Stimulated activated CD8-positive, alpha-beta memory T cell treated with anti-CD3 and anti-CD28 coated beads, Interleukin-12 subunit alpha, Interleukin-12 subunit beta, amount 100 ng/mL, for 24 hours (primary cell): ENCODE measurements around the gene VPS13D.
"Not testable (repeated sequence)": the region's sequence is repeated elsewhere in the genome, so short reads cannot be mapped to it uniquely, and the experiment has no call there.

Experiments used
- DNase-seq: peaks from one replicate; pipeline ENCODE4 v3.0.0-alpha.2; 2020; ENCODE audit errors: extremely low read depth

The VPS13D gene

DNA sequence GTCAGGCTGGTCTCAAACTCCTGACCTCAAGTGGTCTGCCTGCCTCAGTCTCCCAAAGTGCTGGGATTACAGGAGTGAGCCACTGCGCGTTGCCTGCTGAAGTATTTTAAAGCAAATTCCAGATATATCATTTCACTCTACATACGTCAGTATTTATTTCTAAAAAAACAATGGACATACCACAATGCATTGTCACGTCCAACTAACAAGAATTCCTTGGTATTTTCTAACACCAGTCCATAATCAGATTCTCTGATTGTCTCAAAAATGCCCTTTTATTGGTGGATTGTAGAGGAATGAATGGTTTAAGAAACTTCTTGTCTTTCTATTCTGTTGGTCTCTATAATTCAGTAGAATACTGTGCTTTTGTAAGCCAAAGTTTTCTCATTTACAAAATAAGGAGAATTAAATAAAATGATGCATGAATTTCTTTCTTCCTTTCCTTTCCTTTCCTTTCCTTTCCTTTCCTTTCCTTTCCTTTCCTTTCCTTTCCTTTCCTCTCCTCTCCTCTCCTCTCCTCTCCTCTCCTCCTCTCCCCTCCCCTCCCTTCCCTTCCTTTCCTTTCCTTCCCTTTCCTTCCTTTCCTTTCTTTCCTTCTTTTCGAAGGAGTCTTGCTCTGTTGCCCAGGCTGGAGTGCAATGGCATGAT is 55.8 kb downstream of the VPS13D start:
- no peak for DNase-seq

DNA sequence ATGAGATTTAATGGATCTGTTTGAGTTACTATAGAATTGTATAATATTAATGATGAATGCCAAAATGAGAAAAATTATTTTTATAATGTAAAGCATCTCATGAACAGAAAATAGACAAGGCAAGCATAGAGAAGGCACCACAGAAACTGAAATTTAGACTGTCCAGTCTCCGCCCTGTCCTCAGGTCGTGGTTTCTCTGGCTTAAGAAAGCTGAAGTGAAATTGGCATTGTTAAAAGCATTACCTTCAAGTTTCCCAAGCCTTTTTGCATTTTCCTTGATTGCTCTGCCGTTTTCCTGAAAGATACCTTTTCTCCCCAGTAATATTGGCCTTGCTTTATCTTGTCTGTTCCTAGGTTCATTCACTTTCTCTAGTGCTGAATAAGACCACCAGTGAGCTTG is 58.0 kb downstream of the VPS13D start:
- DNase-seq, result no peak

DNA sequence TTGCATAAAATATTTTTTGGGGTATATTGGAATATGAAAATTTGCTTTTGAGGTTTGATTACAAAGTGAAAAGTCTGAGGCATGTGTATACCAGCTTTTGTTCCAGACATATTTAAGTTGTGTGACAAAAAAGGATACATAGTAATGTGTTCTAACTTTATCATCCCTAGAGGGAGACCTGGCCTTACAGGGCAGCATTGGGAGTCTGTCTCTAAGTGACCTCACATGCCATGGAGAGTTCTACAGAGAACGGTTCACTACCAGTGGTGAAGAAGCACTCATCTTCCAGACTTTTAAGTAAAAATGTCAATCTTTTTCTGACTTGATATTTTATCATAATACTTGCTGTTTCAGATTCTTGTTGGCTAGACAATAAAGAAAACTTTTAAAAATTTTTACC is 61.0 kb downstream of the VPS13D start:
- DNase-seq, result no peak

DNA sequence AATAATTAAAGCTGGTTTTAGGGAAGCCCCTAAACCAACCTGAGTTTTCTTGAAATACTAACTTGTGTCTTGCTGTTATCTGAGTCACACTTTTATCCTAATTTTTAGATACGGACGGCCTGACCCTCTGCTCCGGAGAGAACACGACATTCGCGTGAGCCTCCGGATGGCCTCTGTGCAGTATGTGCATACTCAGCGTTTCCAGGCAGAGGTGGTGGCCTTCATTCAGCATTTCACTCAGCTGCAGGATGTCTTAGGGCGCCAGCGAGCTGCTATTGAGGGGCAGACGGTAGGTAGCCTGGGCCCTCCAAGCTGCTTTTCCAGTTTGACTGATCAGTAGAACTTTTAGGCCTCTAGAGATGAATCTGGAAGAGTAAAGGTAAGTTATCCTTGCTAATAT is 63.6 kb downstream of the VPS13D start:
- DNase-seq, result no peak

DNA sequence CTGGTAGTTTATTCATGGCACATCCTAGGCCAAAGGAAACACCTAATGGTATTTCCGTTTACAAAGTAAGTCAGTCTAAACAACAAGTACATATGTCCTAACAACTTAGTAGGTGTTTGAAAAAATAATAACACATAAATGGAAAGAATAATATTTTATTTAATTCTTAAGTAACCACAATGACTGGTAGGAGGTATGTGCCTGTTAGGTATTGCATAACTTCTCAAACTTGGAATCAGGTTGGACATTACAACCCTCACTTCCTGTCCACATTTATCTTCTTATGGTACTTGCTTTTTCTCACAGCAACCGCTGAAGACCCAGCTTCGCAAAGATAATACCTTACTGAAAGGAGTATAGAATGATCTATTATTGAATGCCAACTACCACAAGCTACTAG is 64.2 kb downstream of the VPS13D start:
- DNase-seq, result no peak

DNA sequence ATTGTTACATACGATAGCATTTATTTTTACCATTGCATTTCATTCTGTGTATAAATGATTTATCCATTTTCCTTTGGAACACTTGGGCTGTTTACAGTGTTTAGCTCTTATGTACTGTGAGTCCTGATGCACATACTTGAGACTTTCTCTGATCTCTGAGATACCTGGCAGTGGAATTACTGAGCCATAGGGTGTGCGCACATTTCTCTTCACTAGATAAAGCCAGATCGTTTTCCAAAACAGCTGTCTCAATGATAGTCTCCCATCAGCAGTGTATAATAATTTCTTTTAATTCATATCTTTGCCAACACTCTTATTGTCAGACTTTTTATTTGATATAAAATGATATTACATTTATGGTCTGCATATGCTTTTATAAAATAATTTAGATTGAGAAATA is 66.2 kb downstream of the VPS13D start:
- DNase-seq, result no peak

DNA sequence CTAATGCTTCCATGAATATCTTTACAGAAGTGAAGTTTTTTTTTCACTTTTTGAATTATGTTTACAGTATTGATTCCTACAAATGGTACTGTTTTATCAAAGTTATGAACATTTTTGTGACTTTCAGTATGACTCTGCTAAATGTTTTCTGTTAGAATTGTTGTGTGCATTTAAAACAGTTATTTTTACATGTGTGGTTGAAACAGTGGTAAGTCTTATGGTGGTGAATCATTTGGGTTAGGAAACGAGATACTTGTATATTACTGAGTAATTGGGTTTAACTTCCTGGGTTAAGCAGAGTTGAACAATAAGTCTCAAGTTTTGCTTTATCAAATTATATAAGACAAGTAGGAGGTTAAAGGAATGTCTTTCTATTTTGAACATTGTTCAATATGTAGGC is 66.8 kb downstream of the VPS13D start:
- no peak for DNase-seq

DNA sequence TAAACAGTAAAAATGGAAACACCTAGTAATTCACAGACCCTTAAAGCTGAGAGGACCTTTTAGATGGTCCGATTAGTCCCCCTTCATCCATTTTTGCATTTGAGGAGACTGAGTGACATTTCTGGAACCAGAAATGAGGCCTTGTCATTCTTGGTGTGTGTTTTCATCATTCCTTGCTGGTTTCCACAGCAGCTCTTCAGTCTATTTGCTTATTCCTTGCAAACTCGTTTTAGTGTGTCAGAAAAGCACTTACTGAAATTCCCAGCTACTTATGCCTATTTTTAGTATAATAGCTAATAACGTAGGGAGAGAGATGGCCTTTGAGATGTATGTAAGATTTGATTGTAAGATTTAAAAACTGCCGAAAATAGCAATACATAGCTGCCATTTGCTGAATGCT is 70.9 kb downstream of the VPS13D start:
- no peak for DNase-seq

DNA sequence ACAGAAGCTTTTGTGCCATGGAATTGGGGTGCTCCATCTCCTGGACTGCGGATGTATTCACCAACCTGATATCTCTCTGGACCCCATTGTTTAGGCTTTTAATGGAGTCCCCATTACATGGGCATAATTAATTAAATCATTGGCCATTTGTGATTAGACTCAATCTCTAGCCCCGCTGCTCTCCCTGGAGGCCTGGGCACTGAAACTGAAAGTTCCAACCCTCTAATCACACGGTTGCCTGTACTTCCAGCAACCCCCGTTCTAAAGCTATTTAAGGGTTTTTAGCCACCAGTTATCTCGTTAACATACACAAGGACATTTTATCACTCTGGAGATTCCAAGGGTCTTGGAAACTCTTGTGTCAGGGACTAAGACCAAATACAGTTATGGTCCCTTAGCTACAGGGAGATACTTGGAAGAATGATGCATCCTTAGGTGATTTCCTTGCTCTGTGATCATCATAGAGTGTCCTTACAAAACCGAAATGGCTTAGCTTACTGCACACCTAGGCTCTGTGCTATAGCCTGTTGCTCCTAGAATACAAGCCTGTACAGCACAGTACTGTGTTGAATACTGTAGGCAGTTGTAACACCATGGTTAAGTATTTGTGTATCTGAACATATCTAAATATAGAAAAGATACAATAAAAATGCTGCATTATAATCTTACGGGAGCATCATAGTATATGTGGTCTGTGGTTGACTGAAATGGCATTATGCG is 71.8 kb downstream of the VPS13D start:
- DNase-seq, result no peak

DNA sequence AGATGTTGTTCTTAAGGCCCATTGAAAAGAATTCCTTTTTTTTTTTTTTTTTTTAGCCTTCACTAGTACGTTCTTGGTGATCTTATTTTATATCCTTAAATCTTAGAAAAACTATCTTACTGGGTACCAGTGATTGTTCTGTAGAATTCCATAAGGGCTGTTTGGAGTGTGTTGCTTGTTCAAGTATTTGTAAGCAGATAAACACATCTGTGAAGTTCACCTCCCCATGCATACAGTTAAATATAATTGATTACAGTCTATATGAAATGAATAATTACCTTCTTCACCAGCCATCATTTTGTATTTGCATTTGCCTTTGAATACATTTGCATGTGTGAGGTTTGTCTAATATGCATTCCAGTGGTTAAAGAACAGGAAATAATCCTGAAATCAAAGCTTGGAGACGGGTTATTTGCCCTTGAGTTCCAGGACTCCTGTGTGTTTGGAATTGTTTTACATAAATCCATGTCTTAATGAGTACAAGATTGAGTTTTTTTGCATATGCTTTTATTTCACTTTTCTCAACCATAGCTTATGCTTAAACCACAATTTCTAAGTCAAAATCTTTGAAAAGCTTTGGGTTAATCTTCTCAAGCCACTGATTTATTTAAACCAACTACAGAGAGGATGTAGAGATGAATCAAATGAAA is 73.1 kb downstream of the VPS13D start:
- no peak for DNase-seq

DNA sequence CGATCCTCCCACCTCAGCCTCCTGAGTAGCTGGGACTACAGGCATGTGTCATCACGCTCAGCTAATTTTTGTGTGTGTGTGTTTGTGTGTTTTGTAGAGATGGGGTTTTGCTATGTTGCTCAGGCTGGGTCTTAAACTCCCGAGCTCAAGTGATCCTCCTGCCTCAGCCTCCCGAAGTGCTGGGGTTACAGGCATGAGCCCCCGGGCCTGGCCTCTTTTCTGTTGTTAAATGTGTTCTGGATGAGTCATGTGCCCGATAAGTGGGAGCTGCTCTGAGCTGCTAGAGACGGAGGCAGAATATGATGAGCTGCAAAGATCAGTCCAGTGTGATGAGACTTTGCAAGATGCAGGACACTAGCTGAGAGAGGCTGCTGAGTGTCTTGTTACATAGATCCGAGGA is 75.5 kb downstream of the VPS13D start:
- DNase-seq, result no peak

DNA sequence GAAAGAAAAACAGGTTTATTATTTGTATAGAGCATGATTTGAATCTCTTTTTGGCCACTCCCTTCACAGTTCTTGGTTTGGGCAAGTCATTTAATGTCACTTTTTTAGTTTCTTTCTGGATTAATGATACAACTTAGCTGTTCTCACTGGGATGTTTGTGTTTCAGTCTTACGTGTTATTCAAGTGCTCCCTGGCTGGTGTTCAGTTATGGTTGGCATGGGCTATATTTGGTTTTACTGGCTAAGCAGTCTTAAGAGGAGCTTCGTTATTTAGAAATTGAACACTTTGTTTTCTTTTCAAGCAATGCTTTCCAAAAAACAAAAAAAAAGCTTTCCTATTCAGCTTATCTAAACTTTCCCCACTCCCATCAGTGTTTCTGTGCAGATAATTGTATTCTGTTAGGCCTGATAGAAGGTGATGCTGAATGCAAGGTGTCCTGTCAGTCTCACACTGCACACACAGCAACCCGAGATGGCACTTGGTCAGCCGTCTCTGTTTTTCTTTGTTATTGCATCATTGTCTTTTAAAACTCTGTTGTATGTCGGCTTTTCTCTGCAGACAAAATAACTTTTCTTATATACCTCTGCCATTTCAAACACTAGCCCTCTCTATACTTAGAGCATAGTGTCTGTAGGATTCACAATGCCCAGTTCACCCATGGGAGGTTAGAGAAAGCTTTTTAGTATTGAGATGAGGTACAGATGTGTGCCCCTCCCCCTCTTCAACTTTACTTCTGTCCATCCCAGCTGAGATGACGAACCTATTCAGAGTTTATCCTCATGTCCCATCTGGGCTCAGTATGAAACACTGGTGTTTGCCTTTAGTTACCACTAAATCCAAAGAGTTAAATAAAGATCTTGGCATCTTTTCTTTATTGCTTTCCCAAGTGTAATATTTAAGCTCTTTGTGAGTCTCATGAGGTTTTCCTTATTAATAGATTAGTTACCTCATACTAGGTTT is 80.2 kb downstream of the VPS13D start:
- DNase-seq, result no peak

DNA sequence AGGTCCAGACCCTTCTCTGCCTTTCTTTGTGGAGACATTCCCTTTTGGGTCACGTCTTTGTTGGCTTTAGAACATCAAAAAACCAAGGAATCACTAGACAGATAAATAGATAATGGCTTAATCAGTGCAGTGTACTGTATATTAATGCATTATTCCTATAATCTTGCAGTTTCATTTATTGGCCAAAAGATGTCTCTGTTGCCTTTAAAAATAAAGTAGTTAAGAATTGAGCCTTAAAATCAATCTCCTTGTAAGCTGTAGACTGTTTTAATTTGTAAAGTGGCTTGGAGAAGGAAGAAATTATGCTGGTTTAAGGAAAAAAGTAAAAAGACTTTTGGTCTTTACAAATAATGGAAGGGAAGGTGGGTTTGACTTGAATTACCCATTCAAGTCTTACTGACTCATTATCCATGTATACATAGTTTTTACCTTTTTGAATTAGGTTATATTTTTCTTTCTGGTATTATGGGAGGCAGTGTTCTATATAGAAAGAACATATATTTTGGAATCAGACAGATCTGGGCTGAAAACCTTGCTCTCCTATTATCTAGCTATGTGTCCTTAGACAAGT is 84.6 kb downstream of the VPS13D start:
- no peak for DNase-seq

DNA sequence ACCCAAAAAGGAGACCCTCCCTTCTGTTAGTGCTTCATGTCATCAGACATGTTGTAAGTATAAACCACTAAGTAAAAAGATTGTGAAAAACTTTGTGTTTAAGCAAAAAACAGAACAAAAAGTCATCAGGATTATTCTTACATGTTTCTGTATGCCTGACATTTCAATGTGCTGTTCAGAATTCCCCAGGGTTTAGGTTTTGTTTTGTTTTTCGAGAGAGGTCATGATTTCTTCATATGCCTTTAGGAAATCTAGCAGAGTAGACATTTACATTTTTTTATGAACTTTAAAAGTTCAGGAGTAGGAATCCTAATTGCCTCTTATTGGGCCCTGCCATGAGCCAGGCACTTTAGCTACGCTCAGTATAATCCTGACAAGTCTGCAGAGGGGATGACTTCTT is 85.3 kb downstream of the VPS13D start:
- no peak for DNase-seq

DNA sequence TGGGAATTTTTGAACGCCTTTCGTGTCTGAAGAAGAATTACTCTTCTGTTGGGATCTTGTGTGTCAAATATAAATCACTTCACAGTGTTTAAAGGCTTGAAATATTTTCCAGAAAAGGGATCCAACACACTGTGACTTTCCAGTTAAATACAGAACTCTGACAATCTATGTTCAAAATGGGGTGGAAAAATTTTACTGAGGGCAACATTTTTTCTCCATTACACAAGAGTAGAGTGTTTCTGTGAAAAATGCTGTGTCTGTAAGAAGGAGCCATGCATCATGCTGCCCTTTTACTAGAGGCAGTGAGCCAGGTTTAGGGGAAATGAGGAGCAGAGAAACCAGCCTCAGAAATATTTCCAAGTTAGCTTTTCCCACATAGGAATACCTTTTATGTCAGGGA is 86.5 kb downstream of the VPS13D start:
- no peak for DNase-seq

DNA sequence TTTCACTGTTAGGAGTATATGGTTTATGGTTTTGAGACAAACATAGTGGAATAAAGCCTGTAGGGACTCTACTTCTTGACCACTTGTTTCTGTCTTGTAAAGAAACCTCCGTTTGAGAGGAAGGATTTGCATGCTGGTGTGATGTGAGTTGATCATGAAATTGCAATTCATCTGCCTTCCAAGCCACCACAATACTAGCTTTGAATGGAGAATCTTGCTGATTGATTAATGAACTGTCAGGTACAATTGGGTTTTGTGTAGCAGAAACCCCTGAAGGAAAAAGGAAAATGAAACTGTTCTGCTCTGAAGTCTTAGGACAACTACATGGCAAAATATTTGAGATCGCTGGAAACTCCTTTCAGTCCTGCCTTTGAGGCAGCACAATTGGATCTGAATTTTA is 90.7 kb downstream of the VPS13D start:
- DNase-seq, result no peak

DNA sequence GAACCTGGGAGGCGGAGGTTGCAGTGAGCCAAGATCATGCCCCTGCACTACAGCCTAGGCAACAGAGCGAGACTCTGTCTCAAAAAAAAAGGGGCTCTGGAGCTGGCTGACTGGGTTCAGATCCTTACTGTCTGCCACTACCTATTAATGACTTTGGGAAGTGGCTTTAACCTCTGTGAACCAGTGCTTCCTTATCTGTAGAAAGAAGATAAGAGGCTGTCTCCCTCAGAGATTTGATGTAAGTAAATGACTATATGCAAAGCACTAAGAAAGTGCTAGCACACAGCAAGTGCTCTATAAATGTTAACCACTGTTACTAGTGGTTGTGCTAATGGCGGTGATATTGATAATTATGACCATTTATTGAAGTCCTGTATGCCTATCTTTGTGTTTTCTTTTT is 94.6 kb downstream of the VPS13D start:
- no peak for DNase-seq

DNA sequence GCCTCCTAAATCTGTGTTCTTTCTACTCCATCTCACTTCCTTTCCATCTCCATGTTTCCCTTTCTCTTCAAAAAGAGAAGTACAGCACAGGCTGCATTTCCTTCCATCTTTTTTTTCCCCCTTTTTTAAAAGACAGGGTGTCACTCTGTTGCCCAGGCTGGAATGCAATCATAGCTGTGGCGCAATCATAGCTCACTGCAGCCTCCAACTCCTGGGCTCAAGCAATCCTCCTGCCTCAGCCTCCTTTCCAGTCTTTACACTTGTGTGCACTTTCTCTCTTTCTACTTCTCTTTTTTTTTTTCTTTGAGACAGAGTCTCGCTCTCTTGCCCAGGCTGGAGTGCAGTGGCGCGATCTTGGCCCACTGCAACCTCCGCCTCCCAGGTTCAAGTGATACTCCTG is 95.1 kb downstream of the VPS13D start:
- not testable (repeated sequence) for DNase-seq

DNA sequence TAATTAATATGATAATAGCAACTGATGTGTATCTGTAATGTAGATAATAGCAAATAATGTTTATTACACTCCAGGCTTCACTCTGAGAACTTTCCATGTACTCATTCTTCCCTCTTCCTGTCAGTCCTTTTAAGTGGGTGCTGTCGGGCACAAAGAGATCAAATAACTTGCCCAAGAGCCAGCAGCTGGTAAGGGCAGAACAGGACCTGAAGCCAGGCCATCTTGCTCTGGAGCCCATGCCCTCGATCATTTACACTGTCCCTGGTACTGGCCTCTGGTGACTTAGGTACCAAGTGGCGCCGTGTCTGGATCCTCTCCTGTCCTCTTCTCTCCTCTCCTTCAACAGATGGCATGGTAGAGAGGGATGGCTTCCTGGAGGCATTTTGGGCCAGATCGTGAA is 97.2 kb downstream of the VPS13D start:
- no peak for DNase-seq

DNA sequence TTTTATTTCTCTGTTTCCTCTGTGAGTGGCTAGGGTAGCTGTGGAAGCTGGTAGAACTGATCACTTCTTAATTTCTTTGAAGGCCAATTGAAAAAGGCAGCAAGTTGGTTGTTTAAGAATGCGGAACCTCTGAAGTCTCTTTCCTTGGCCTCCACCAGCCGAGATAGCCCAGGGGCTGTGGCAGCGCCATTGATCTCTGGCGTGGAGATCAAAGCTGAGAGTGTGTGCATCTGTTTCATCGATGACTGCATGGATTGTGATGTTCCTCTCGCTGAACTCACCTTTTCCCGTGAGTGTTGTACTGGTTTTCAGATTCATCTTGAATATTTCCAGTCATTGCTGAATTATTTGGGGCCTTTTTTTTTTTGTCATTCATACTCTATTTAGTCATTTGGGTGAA is 97.7 kb downstream of the VPS13D start:
- no peak for DNase-seq

DNA sequence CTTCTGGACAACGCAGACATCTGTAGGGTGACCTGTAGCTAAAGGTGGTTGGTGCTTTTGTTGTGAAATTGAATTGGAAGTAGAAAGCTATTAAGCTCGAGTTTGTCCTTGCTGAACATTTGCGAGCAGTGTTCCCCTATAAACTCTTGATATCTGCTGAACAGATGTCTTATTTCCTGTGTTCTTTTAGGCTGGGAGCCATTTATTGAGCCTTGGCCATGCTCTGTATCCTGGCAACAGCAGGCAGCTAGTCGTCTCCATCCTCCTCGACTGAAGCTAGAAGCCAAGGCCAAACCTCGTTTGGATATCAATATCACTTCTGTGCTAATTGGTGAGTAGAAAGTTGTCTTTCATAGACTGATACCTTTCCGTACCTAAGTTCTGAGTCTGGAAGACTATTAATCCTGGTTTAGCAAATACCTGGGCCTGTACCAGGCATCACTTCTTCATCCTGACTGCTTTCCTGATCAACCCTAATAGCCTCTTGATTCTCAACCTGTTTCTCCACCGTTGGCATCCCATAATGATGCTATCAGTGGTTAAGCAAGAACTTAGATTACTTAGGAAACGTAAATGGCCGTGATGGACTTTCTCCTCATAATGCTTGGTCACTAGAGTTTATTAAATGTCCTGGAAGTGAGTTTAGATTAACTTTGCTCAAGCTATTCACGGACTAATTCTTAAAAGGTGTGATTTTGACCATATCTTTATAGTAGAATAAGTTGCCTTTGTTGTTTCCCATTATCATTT is 103.4 kb downstream of the VPS13D start:
- DNase-seq, result no peak
